ENCODE data around the gene HYLS1. TPM values are rescaled to one million over a fixed set of nuclear protein-coding genes. Genes with fewer than 3 reads are reported as not detected.

HYLS1 gene
- total and polyA plus RNA-seq, 9 of the 15 experiments (the other 6 are each of a cell fraction or from before 2014, with no cell fraction given): 2.7 to 8.2 (median 4.8) TPM

DNA sequence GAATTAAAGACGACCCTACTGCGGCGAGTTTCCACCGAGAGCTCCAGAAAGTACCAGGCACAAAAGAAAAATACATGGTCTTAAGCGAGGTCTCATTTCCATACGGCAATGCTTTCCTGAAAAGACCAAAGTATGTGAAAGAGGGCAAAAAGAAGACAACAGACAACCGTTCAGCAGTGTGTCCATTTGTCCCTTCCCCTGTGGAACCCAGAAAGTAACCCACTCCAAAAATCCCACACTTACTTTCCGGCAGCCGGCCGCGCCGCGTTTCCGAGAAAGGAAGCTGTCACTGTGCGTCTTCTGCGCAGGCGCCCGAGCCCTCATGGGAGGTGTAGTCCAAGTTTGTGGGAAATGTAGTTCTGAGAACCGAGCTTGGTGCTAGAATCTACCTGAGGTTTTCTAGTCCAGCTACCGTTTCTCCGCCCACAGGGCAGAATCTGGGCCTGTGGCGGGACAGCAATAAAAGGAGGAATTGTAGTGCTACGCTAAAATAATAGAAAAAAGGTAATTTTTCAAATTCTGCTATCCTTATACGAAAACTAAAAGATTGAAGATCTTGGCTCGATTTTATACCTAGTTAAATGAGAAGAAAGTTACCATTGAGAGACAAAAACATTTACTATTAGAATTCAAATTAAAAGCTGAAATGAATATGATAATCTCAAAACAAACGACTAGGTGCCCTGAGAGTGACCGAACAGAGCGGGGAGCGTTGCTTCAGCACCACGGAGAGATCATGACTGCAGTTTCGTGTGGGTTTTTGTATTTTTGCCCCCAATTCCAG is 15.7 kb downstream of the HYLS1 start, which contains the start of gene PUS3 (continued):
- TF ChIP-seq, protein P1, sequence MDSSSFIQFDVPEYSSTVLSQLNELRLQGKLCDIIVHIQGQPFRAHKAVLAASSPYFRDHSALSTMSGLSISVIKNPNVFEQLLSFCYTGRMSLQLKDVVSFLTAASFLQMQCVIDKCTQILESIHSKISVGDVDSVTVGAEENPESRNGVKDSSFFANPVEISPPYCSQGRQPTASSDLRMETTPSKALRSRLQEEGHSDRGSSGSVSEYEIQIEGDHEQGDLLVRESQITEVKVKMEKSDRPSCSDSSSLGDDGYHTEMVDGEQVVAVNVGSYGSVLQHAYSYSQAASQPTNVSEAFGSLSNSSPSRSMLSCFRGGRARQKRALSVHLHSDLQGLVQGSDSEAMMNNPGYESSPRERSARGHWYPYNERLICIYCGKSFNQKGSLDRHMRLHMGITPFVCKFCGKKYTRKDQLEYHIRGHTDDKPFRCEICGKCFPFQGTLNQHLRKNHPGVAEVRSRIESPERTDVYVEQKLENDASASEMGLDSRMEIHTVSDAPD (CRISPR knock-in tag; IDR thresholded peaks at IDR 0.05): no peak
- TF ChIP-seq ZNF24 (IDR thresholded peaks at IDR 0.05) (no peak), SP1 (CRISPR knock-in tag; IDR thresholded peaks at IDR 0.05) (no peak), MXI1 (IDR thresholded peaks at IDR 0.05; ENCODE audit: low read depth, low read length) (0 out of 2 replicates have a peak, but pooled peaks have one; percentile 24), PHF21A (IDR thresholded peaks at IDR 0.05; ENCODE audit: borderline replicate concordance, low read depth) (no peak), EHMT2 (IDR thresholded peaks at IDR 0.05) (peak; percentile 90), NRF1 (conservative IDR thresholded peaks at IDR 0.05 in 1 of 2, IDR thresholded peaks at IDR 0.05 in 1 of 2) (peak; percentile 94 to 95), POU5F1 (IDR thresholded peaks at IDR 0.05; ENCODE audit: borderline replicate concordance, low read depth, low read length, partially characterized antibody) (peak; percentile 22), SMARCC2 (IDR thresholded peaks at IDR 0.05; ENCODE audit: low read depth) (no peak), EWSR1 (IDR thresholded peaks at IDR 0.05; ENCODE audit: borderline replicate concordance, low read depth, partially characterized antibody) (no peak), HNRNPL (IDR thresholded peaks at IDR 0.05; ENCODE audit: low read depth, low read length) (no peak), KDM5B (IDR thresholded peaks at IDR 0.05; ENCODE audit: insufficient replicate concordance, low read depth, low read length) (peak; percentile 76), TBL1XR1 (IDR thresholded peaks at IDR 0.05; ENCODE audit: low read length in 2 of 2) (0 out of 4 replicates have a peak, but pooled peaks of 1 of the 2 experiments have one; percentile 35)
- TF ChIP-seq, protein P2, sequence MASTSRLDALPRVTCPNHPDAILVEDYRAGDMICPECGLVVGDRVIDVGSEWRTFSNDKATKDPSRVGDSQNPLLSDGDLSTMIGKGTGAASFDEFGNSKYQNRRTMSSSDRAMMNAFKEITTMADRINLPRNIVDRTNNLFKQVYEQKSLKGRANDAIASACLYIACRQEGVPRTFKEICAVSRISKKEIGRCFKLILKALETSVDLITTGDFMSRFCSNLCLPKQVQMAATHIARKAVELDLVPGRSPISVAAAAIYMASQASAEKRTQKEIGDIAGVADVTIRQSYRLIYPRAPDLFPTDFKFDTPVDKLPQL (IDR thresholded peaks at IDR 0.05; ENCODE audit: extremely low read depth, insufficient read length): no peak
- TF ChIP-seq, protein P3, sequence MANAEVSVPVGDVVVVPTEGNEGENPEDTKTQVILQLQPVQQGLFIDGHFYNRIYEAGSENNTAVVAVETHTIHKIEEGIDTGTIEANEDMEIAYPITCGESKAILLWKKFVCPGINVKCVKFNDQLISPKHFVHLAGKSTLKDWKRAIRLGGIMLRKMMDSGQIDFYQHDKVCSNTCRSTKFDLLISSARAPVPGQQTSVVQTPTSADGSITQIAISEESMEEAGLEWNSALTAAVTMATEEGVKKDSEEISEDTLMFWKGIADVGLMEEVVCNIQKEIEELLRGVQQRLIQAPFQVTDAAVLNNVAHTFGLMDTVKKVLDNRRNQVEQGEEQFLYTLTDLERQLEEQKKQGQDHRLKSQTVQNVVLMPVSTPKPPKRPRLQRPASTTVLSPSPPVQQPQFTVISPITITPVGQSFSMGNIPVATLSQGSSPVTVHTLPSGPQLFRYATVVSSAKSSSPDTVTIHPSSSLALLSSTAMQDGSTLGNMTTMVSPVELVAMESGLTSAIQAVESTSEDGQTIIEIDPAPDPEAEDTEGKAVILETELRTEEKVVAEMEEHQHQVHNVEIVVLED (CRISPR knock-in tag; IDR thresholded peaks at IDR 0.05): peak; percentile 80
- TF ChIP-seq, protein P4, sequence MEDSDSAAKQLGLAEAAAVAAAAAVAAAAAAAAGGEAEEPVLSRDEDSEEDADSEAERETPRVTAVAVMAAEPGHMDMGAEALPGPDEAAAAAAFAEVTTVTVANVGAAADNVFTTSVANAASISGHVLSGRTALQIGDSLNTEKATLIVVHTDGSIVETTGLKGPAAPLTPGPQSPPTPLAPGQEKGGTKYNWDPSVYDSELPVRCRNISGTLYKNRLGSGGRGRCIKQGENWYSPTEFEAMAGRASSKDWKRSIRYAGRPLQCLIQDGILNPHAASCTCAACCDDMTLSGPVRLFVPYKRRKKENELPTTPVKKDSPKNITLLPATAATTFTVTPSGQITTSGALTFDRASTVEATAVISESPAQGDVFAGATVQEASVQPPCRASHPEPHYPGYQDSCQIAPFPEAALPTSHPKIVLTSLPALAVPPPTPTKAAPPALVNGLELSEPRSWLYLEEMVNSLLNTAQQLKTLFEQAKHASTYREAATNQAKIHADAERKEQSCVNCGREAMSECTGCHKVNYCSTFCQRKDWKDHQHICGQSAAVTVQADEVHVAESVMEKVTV (CRISPR knock-in tag; IDR thresholded peaks at IDR 0.05): no peak
- TF ChIP-seq, protein P5, sequence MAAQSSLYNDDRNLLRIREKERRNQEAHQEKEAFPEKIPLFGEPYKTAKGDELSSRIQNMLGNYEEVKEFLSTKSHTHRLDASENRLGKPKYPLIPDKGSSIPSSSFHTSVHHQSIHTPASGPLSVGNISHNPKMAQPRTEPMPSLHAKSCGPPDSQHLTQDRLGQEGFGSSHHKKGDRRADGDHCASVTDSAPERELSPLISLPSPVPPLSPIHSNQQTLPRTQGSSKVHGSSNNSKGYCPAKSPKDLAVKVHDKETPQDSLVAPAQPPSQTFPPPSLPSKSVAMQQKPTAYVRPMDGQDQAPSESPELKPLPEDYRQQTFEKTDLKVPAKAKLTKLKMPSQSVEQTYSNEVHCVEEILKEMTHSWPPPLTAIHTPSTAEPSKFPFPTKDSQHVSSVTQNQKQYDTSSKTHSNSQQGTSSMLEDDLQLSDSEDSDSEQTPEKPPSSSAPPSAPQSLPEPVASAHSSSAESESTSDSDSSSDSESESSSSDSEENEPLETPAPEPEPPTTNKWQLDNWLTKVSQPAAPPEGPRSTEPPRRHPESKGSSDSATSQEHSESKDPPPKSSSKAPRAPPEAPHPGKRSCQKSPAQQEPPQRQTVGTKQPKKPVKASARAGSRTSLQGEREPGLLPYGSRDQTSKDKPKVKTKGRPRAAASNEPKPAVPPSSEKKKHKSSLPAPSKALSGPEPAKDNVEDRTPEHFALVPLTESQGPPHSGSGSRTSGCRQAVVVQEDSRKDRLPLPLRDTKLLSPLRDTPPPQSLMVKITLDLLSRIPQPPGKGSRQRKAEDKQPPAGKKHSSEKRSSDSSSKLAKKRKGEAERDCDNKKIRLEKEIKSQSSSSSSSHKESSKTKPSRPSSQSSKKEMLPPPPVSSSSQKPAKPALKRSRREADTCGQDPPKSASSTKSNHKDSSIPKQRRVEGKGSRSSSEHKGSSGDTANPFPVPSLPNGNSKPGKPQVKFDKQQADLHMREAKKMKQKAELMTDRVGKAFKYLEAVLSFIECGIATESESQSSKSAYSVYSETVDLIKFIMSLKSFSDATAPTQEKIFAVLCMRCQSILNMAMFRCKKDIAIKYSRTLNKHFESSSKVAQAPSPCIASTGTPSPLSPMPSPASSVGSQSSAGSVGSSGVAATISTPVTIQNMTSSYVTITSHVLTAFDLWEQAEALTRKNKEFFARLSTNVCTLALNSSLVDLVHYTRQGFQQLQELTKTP (IDR thresholded peaks at IDR 0.05; ENCODE audit: low read depth in 1 of 2, partially characterized antibody in 2 of 2): peak; percentile 16 to 96

Measured in K562 (cell line).